GM12878 (cell line): ENCODE results near the gene PLD3. TPM values are rescaled to one million over a fixed set of nuclear protein-coding genes. Genes with fewer than 3 reads are reported as not detected.
A peak's percentile ranks its signal among the peaks of the same experiment; 100 is the strongest.

Source experiments
- ATAC-seq: fragments of 200-7000 bp; cut with Tn5 transposase; 3 replicates; pipeline ENCODE4 v1.9.1; 2020; ENCODE audit warnings: mild to moderate bottlenecking, moderate library complexity
- BruUV-seq: library from RNA; stranded (reverse); fragments of 400-500 nt; replicated peaks from 2 replicates; lab custom pipeline; 2021; lab: Mats Ljungman, UMichigan
- CTCF ChIA-PET: fragments of 300-600 bp; sonication (Branson Sonifier 250); formaldehyde crosslinking; extraction: SDS; loops from one replicate; lab custom pipeline; 2021; ENCODE audit warnings: inconsistent platforms; lab: Yijun Ruan, JAX
- POLR2A ChIA-PET: fragments of 350-600 bp; formaldehyde crosslinking; extraction: SDS; loops from one replicate; lab custom pipeline; 2021; ENCODE audit warnings: inconsistent platforms; lab: Charles Lee
- RAD21 ChIA-PET: fragments of 300-600 bp; sonication (Branson Sonifier 250); formaldehyde crosslinking; loops from one replicate; lab custom pipeline; 2023; ENCODE audit warnings: antibody characterized with exemption; ENCODE audit not compliant: unreplicated experiment; lab: Charles Lee
- SMC1A ChIA-PET: fragments of 300-600 bp; sonication (Branson Sonifier 250); formaldehyde crosslinking; loops from one replicate; lab custom pipeline; 2023; ENCODE audit not compliant: unreplicated experiment, uncharacterized antibody; lab: Charles Lee
- DNase-seq: peaks from one replicate; pipeline ENCODE4 v3.0.0-alpha.2; 2011; ENCODE audit warnings: low read depth, low spot score
- FAIRE-seq: peaks from 3 replicates; lab custom pipeline; 2011; peaks lifted over from hg19 to GRCh38; lab: Jason Lieb, UNC
- H2AFZ ChIP-seq: 2 replicates; pipeline ENCODE4 v1.6.0; 2011; ENCODE audit warnings: low read depth, low read length, control low read depth; ENCODE audit not compliant: control insufficient read depth
- H3K27ac ChIP-seq: 2 replicates; pipeline ENCODE4 v1.5.1; 2011; ENCODE audit warnings: control low read depth; ENCODE audit not compliant: control insufficient read depth, insufficient read depth
- H3K27me3 ChIP-seq, 2 experiments: replicated peaks in 1 of 2; 2 replicates each; pipeline versions ENCODE4 v1.6.0 to v1.6.1; 2011; ENCODE audit warnings: low read length in 1 of 2; ENCODE audit not compliant: control insufficient read depth in 2 of 2, insufficient read depth in 2 of 2
- H3K36me3 ChIP-seq, 2 experiments: 2 replicates each; pipeline ENCODE4 v1.5.1; 2011; ENCODE audit warnings: low read length in 1 of 2; ENCODE audit not compliant: control insufficient read depth in 2 of 2, insufficient read depth in 2 of 2
- H3K4me1 ChIP-seq: 2 replicates; pipeline ENCODE4 v1.6.1; 2011; ENCODE audit warnings: mild to moderate bottlenecking, low read length, moderate library complexity, mixed read lengths; ENCODE audit not compliant: control insufficient read depth, insufficient read depth
- H3K4me2 ChIP-seq: 2 replicates; pipeline ENCODE4 v1.6.0; 2011; ENCODE audit warnings: control low read depth; ENCODE audit not compliant: control insufficient read depth, insufficient read depth
- H3K4me3 ChIP-seq: fragments of 200-600 bp; sonication (generic); 2 replicates; pipeline ENCODE4 v1.5.1; 2016
- H3K79me2 ChIP-seq: 2 replicates; pipeline ENCODE4 v1.6.0; 2011; ENCODE audit warnings: low read length; ENCODE audit not compliant: control insufficient read depth, insufficient read depth
- H3K9ac ChIP-seq: 2 replicates; pipeline ENCODE4 v1.8.0; 2011; ENCODE audit warnings: low read length, control low read depth, mixed read lengths; ENCODE audit not compliant: control insufficient read depth, insufficient read depth
- H3K9me3 ChIP-seq: replicated peaks from 3 replicates; pipeline ENCODE4 v1.5.1; 2011; ENCODE audit warnings: mild to moderate bottlenecking, low read length; ENCODE audit not compliant: control insufficient read depth, insufficient read depth
- H4K20me1 ChIP-seq: 2 replicates; pipeline ENCODE4 v1.6.0; 2011; ENCODE audit not compliant: control insufficient read depth, insufficient read depth
- ATF2 ChIP-seq: IDR thresholded peaks from 2 replicates; pipeline ENCODE4 v1.6.1; 2012; ENCODE audit warnings: low read length, inconsistent platforms
- BCL11A ChIP-seq: IDR thresholded peaks from 2 replicates; pipeline ENCODE4 v1.6.1; 2011; ENCODE audit warnings: low read depth, low read length
- CBX3 ChIP-seq: fragments of 200-600 bp; sonication (generic); IDR thresholded peaks from 2 replicates; pipeline ENCODE4 v1.6.1; 2016; ENCODE audit warnings: low read depth, borderline replicate concordance
- CEBPZ ChIP-seq: fragments of 150-350 bp; IDR thresholded peaks from 2 replicates; pipeline ENCODE4 v1.6.1; 2016; ENCODE audit warnings: low read depth, low read length
- HCFC1 ChIP-seq: fragments of 150-350 bp; IDR thresholded peaks from 2 replicates; pipeline ENCODE4 v1.6.1; 2014; ENCODE audit warnings: low read length
- JUND ChIP-seq: IDR thresholded peaks from 2 replicates; pipeline ENCODE4 v1.6.1; 2012; ENCODE audit warnings: low read depth, mild to moderate bottlenecking, low read length, improper control_type of control experiment, moderate library complexity
- KAT2A ChIP-seq: conservative IDR thresholded peaks from 2 replicates; pipeline ENCODE4 v1.6.1; 2011; ENCODE audit warnings: low read depth, low read length; ENCODE audit not compliant: control insufficient read depth
- NR2F1 ChIP-seq: fragments of 450-650 bp; conservative IDR thresholded peaks from 2 replicates; pipeline ENCODE4 v1.6.1; 2017; ENCODE audit warnings: mild to moderate bottlenecking
- PBX3 ChIP-seq: IDR thresholded peaks from 2 replicates; pipeline ENCODE4 v1.6.1; 2011; ENCODE audit warnings: mild to moderate bottlenecking, low read depth, low read length, moderate library complexity; ENCODE audit not compliant: insufficient replicate concordance
- POLR2AphosphoS5 ChIP-seq: IDR thresholded peaks from 2 replicates; pipeline ENCODE4 v1.6.1; 2011; ENCODE audit warnings: mild to moderate bottlenecking, low read length, inconsistent platforms
- RELB ChIP-seq: fragments of 450-650 bp; IDR thresholded peaks from 2 replicates; pipeline ENCODE4 v1.6.1; 2017; ENCODE audit warnings: low read depth, mild to moderate bottlenecking, moderate library complexity
- RFX5 ChIP-seq: IDR thresholded peaks from 2 replicates; pipeline ENCODE4 v1.6.1; 2011; ENCODE audit warnings: low read depth, low read length, improper control_type of control experiment
- YY1 ChIP-seq: IDR thresholded peaks from 2 replicates; pipeline ENCODE4 v1.6.1; 2011; ENCODE audit warnings: low read depth, mild to moderate bottlenecking, low read length
- ZBTB33 ChIP-seq: fragments of 450-650 bp; IDR thresholded peaks from 2 replicates; pipeline ENCODE4 v1.6.1; 2017; ENCODE audit warnings: mild to moderate bottlenecking
- WGBS: methylation state at CpG from one replicate; pipeline ENCODE4 v1.1.6; 2016; ENCODE audit warnings: low lambda C conversion rate; ENCODE audit not compliant: insufficient replicate concordance, insufficient coverage; ENCODE audit errors: missing lambda C conversion rate; 5-methylcytosine and 5-hydroxymethylcytosine counted together
- in situ Hi-C: fragments of 300-500 bp; cut with MboI; formaldehyde crosslinking; loops from 9 replicates; pipeline ENCODE4 v1.14.3; 2018; ENCODE audit warnings: mixed read lengths
- intact Hi-C: fragments of 100-400 bp; cut with micrococcal nuclease; formaldehyde crosslinking; loops from one replicate; pipeline ENCODE4 v1.14.2; 2022; ENCODE audit not compliant: unreplicated experiment
- polyA plus RNA-seq, 11 experiments: library from polyadenylated mRNA; depleted of rRNA in 4 of 11; unstranded in 6 of 11; stranded (reverse) in 5 of 11; fragments of >200 nt; fragmentation: Nextera tagmentation in 4 of 11; fragmentation: Illumina TruSeq in 1 of 11; extraction: Ambion mirVana in 4 of 11; extraction: Trizol in 1 of 11; gene quantifications; 1 replicate in 1 of 11; 2 replicates in 10 of 11; pipeline versions ENCODE4 v1.2.1 to v1.2.3, GENCODE V29; 2011 to 2016; ENCODE audit warnings: inconsistent platforms in 2 of 11, missing spikeins in 2 of 11, low read depth in 1 of 11
- total RNA-seq, 4 experiments: library from RNA; depleted of rRNA in 3 of 4; stranded (reverse); fragments of >200 nt in 3 of 4; fragmentation: Illumina TruSeq in 1 of 4; extraction: Trizol in 1 of 4; gene quantifications; 2 replicates each; pipeline versions ENCODE4 v1.2.1 to v1.2.3, GENCODE V29; 2013 to 2021

The PLD3 gene
- total and polyA plus RNA-seq, 10 of the 15 experiments (the other 5 are each of a cell fraction or from before 2014, with no cell fraction given) = 1.3 to 134 (median 72.7) TPM

GRCh38 chr19:40358773-40359172 is 10.3 kb downstream of the PLD3 start:
- DNase-seq = peak; percentile 76
- Histone ChIP-seq H4K20me1 (no peaks in the 10 kb centered on the region), H3K9me3 (no peaks in the 10 kb centered on the region), H3K36me3 (no peaks in the 10 kb centered on the region), H3K4me3 (no peak overlapping the region), H3K4me1 (peaks cover 40% of the 10 kb centered on the region), H3K27me3 (no peaks in the 10 kb centered on the region), H3K79me2 (peaks cover 10% of the 10 kb centered on the region), H3K27ac (peak overlapping the region; percentile 52), H2AFZ (no peak overlapping the region), H3K4me2 (peak overlapping the region; percentile 64), H3K9ac (no peak overlapping the region)
- no TSS peak for BruUV-seq
- ChIA-PET SMC1A (interaction anchor here (1.0 kb wide), 1 partner anchor 106 kb away, joined by 3 read pairs; no protein-coding TSS in a partner anchor), RAD21 (interaction anchor here (0.6 to 1.0 kb wide), 4 partner anchors 10 to 107 kb away, joined by 3 to 4 read pairs (median 4); partner anchors contain the start of genes AKT2, BLVRB, C19orf47 and PLD3), CTCF (interaction anchor here (0.6 to 1.0 kb wide), 4 partner anchors 11 to 276 kb away, joined by 3 read pairs; partner anchors contain the start of gene C19orf47), POLR2A (no interaction called here)
- FAIRE-seq = peak; percentile 49
- ATAC-seq = peak; percentile 88
- in situ Hi-C loops = no loop called here
- WGBS = 28% methylated on average over 5 of the region's 5 CpGs
- intact Hi-C loops = loop anchor here (5.0 kb wide), 2 partner anchors 44 to 59 kb away; no protein-coding TSS in a partner anchor
- TF ChIP-seq ATF2 = peak; percentile 75; the same call in 1 of the 2 replicates
- TF ChIP-seq JUND = no peak
- no peak for TF ChIP-seq HCFC1
- TF ChIP-seq YY1 = no peak
- no peak for TF ChIP-seq ZBTB33
- TF ChIP-seq CBX3 = no peak
- peak; percentile 86 for TF ChIP-seq NR2F1
- no peak for TF ChIP-seq RFX5
- TF ChIP-seq BCL11A = peak; percentile 81; the same call in 1 of the 2 replicates
- TF ChIP-seq KAT2A = no peak
- TF ChIP-seq PBX3 = no peak
- peak; percentile 6; the same call in 1 of the 2 replicates for TF ChIP-seq RELB
- no peak for TF ChIP-seq CEBPZ
- no peak for TF ChIP-seq POLR2AphosphoS5
